Keratinocyte (primary cell): ENCODE measurements around the gene CASP9. TPM values are rescaled to one million over a fixed set of nuclear protein-coding genes. Genes with fewer than 3 reads are reported as not detected.

Experiments
- DNase-seq: peaks from one replicate; pipeline ENCODE4 v3.0.0-alpha.2; 2011; ENCODE audit warnings: low read depth, missing footprints, low spot score
- FAIRE-seq: peaks from 2 replicates; lab custom pipeline; 2011; peaks lifted over from hg19 to GRCh38; lab: Jason Lieb, UNC
- H2AFZ ChIP-seq: 2 replicates; pipeline ENCODE4 v1.6.0; 2012; ENCODE audit warnings: low read length, control low read depth, inconsistent platforms; ENCODE audit not compliant: control insufficient read depth
- H3K27ac ChIP-seq: 2 replicates; pipeline ENCODE4 v1.5.1; 2011; ENCODE audit warnings: low read length; ENCODE audit not compliant: control insufficient read depth, insufficient read depth
- H3K27me3 ChIP-seq: 3 replicates; pipeline ENCODE4 v1.6.0; 2011; ENCODE audit warnings: low read length; ENCODE audit not compliant: control insufficient read depth, insufficient read depth; ENCODE audit errors: extremely low read depth
- H3K36me3 ChIP-seq, 2 experiments: 2 replicates in 1 of 2; 3 replicates in 1 of 2; pipeline ENCODE4 v1.5.1; 2011; ENCODE audit warnings: low read length in 2 of 2, mild to moderate bottlenecking in 1 of 2; ENCODE audit not compliant: control insufficient read depth in 2 of 2, insufficient read depth in 2 of 2; ENCODE audit errors: extremely low read depth in 1 of 2
- H3K4me1 ChIP-seq: 3 replicates; pipeline ENCODE4 v1.5.1; 2011; ENCODE audit warnings: low read length; ENCODE audit not compliant: control insufficient read depth, insufficient read depth; ENCODE audit errors: extremely low read depth
- H3K4me2 ChIP-seq: 3 replicates; pipeline ENCODE4 v1.6.0; 2011; ENCODE audit warnings: low read depth, low read length; ENCODE audit not compliant: control insufficient read depth, insufficient read depth; ENCODE audit errors: extremely low read depth
- H3K4me3 ChIP-seq, 3 experiments: fragments of 200-600 bp in 1 of 3; sonication (generic) in 1 of 3; 2 replicates in 2 of 3; 3 replicates in 1 of 3; pipeline ENCODE4 v1.5.1; 2011 to 2016; ENCODE audit warnings: low read length in 3 of 3, mild to moderate bottlenecking in 3 of 3, control low read depth in 2 of 3, inconsistent platforms in 1 of 3, low read depth in 1 of 3, mixed read lengths in 1 of 3, mixed run types in 1 of 3, moderate library complexity in 1 of 3; ENCODE audit not compliant: control insufficient read depth in 2 of 3, insufficient read depth in 2 of 3; ENCODE audit errors: extremely low read depth in 1 of 3
- H3K79me2 ChIP-seq: 2 replicates; pipeline ENCODE4 v1.6.0; 2012; ENCODE audit warnings: low read length; ENCODE audit not compliant: control insufficient read depth, insufficient read depth
- H3K9ac ChIP-seq: 3 replicates; pipeline ENCODE4 v1.6.0; 2011; ENCODE audit warnings: low read length; ENCODE audit not compliant: control insufficient read depth, insufficient read depth; ENCODE audit errors: extremely low read depth
- H3K9me1 ChIP-seq: 3 replicates; pipeline ENCODE4 v1.6.0; 2011; ENCODE audit warnings: low read length; ENCODE audit not compliant: control insufficient read depth, insufficient read depth; ENCODE audit errors: extremely low read depth
- H3K9me3 ChIP-seq: 2 replicates; pipeline ENCODE4 v1.5.1; 2012; ENCODE audit warnings: low read depth, low read length; ENCODE audit not compliant: control insufficient read depth
- H4K20me1 ChIP-seq: 3 replicates; pipeline ENCODE4 v1.6.0; 2011; ENCODE audit warnings: low read length; ENCODE audit not compliant: control insufficient read depth, insufficient read depth; ENCODE audit errors: extremely low read depth
- EZH2 ChIP-seq: IDR thresholded peaks from one replicate; pipeline ENCODE4 v1.6.1; 2012; ENCODE audit warnings: inconsistent platforms, mild to moderate bottlenecking, low read length, moderate library complexity
- dilution Hi-C: fragments of 300-500 bp; cut with MboI; formaldehyde crosslinking; loops from one replicate; pipeline ENCODE4 v1.7.0; 2020; ENCODE audit warnings: low sequenced_read_pairs; ENCODE audit not compliant: extremely low pct_ligation_motif_present
- polyA plus RNA-seq, 5 experiments: library from polyadenylated mRNA; depleted of rRNA in 3 of 5; stranded (reverse) in 3 of 5; stranded (forward) in 1 of 5; unstranded in 1 of 5; fragments of >200 nt; gene quantifications; 1 replicate in 1 of 5; 2 replicates in 3 of 5; 3 replicates in 1 of 5; pipeline versions ENCODE4 v1.2.1 to v1.2.3, GENCODE V29; 2011 to 2012; ENCODE audit warnings: missing spikeins in 2 of 5, low read depth in 1 of 5, low replicate concordance in 1 of 5
- TF ChIP-seq, protein P1 (sequence below), 3 experiments: IDR thresholded peaks in 1 of 3; conservative IDR thresholded peaks in 1 of 3; optimal IDR thresholded peaks in 1 of 3; 2 replicates in 2 of 3; 3 replicates in 1 of 3; pipeline versions ENCODE3 to v1.5.1; 2011; ENCODE audit warnings: low read length in 3 of 3, mild to moderate bottlenecking in 3 of 3, moderate library complexity in 2 of 3, control low read depth in 1 of 3, inconsistent platforms in 1 of 3; ENCODE audit not compliant: insufficient read depth in 2 of 3; ENCODE audit errors: extremely low read depth in 1 of 3

Gene CASP9
- polyA plus RNA-seq, 1 donor (not counting 4 experiments of a cell fraction or from before 2014, with no cell fraction given): 4.4 TPM

DNA sequence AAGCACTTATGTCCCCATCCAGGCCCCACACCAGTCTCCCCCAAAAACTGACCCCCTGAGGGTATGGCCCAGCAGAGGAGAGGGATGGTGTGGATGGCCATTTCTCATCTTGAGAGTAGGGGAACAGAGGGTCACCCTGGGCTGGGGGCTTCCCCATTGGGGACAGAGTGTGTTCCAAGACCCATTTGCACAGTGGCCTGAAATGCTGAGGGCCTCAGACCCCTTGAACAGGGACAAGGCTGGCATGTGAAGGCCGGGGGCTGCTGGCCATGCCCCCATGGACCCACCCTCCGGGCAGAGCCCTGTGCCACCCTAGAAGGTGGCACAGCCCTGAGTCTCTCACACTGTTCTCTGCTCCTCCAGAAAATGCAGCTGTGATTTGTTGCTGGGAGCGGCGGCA, 77.8 kb downstream of the CASP9 start:
- Histone ChIP-seq H3K4me2 (no peak overlapping the region), H3K9ac (no peak overlapping the region), H3K9me1 (peaks cover 2% of the 10 kb centered on the region), H3K4me3 (no peak overlapping the region), H3K36me3 (no peaks in the 10 kb centered on the region), H3K27me3 (peaks cover 5% of the 10 kb centered on the region), H2AFZ (no peak overlapping the region), H3K79me2 (no peaks in the 10 kb centered on the region), H3K4me1 (no peaks in the 10 kb centered on the region), H3K27ac (no peak overlapping the region), H4K20me1 (no peaks in the 10 kb centered on the region), H3K9me3 (no peaks in the 10 kb centered on the region)
- FAIRE-seq (no peak), DNase-seq (no peak)
- TF ChIP-seq, protein P1, sequence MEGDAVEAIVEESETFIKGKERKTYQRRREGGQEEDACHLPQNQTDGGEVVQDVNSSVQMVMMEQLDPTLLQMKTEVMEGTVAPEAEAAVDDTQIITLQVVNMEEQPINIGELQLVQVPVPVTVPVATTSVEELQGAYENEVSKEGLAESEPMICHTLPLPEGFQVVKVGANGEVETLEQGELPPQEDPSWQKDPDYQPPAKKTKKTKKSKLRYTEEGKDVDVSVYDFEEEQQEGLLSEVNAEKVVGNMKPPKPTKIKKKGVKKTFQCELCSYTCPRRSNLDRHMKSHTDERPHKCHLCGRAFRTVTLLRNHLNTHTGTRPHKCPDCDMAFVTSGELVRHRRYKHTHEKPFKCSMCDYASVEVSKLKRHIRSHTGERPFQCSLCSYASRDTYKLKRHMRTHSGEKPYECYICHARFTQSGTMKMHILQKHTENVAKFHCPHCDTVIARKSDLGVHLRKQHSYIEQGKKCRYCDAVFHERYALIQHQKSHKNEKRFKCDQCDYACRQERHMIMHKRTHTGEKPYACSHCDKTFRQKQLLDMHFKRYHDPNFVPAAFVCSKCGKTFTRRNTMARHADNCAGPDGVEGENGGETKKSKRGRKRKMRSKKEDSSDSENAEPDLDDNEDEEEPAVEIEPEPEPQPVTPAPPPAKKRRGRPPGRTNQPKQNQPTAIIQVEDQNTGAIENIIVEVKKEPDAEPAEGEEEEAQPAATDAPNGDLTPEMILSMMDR (optimal IDR thresholded peaks at IDR 0.05 in 1 of 3, IDR thresholded peaks at IDR 0.05 in 1 of 3, conservative IDR thresholded peaks at IDR 0.05 in 1 of 3; ENCODE audit: extremely low read depth in 1 of 3, insufficient read depth in 2 of 3, low read length in 3 of 3): no peak
- no peak for TF ChIP-seq EZH2
- dilution Hi-C loops: no loop called here

DNA sequence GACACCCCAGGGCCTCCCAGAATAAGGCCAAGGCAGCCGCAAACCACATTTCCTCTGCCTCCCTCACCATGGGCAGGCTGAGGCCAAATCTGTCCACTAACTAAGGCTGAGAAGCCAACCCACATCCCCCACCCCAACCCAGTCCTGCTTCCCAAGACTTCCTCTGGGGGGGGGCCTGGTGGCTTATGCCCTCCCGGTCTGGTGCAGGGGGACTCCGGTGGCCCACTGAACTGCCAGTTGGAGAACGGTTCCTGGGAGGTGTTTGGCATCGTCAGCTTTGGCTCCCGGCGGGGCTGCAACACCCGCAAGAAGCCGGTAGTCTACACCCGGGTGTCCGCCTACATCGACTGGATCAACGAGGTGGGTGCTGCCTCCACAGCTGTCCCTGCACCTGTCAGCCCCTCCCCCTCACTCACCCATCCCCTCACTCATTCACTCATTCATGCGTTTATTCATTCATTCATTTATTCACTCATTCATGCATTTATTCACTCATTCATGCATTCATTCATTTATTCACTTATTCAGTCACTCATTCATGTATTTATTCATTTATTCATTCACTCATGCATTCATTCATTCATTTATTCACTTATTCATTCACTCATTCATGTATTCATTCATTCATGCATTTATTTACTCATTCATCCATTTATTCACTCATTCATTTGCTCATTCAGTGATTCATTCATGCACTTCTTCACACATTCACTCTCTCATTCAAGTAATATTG, 78.5 kb downstream of the CASP9 start:
- FAIRE-seq (no peak), DNase-seq (no peak)
- peaks cover 5% of the 10 kb centered on the region for H3K27me3 ChIP-seq
- dilution Hi-C loops: no loop called here
- peaks cover 2% of the 10 kb centered on the region for H3K9me1 ChIP-seq
- H3K9me3 ChIP-seq: no peaks in the 10 kb centered on the region
- no peaks in the 10 kb centered on the region for H4K20me1 ChIP-seq
- H3K79me2 ChIP-seq: no peaks in the 10 kb centered on the region
- H3K4me3 ChIP-seq: no peak overlapping the region
- H3K9ac ChIP-seq: no peak overlapping the region
- no peak overlapping the region for H3K27ac ChIP-seq
- TF ChIP-seq, protein P1 (optimal IDR thresholded peaks at IDR 0.05 in 1 of 3, IDR thresholded peaks at IDR 0.05 in 1 of 3, conservative IDR thresholded peaks at IDR 0.05 in 1 of 3; ENCODE audit: extremely low read depth in 1 of 3, insufficient read depth in 2 of 3, low read length in 3 of 3): no peak
- no peak for TF ChIP-seq EZH2
- no peaks in the 10 kb centered on the region for H3K4me1 ChIP-seq
- H3K4me2 ChIP-seq: no peak overlapping the region
- H2AFZ ChIP-seq: no peak overlapping the region
- H3K36me3 ChIP-seq: no peaks in the 10 kb centered on the region
